Measurements from ENCODE around the gene OGG1.

Gene OGG1

DNA sequence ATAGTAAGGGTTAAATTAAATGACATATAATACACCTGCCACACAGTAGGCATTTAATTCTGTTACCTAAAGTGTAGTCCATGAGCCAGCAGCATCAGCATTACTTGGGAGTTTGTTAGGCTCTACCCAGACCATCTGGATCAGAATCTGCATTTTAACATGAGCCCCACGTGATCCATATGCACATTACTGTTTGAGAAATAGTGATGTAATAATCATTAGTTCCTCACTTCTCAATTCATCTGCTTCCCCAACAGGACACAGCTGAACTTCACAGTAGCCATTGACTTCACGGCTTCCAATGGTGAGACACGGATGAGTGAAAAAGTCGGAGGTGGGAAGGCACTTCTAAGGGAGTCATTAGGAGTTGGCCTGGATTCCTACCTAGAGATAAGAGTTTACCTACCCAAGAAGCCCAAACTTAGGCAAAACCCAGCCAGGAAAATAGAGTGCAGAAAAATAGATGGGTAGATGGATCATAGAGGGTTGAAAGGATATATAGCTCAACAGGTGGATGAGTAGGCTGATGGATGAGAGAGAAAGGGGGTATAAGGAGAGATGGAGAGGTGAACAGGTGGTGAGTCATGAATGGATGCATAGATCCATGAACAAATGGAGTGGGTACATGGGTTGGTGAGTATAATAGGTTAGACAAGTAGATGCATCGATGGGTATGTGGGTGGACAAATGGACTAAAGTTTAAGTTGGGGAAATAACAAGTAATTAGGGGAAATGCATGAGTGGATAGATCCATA lies 32.8 kb upstream of the OGG1 start:
- H3K27ac ChIP-seq = no peak overlapping the region
- no peak for TF ChIP-seq CTCF (conservative IDR thresholded peaks at IDR 0.05)

- no peak overlapping the region for H3K27ac ChIP-seq
- TF ChIP-seq CTCF (conservative IDR thresholded peaks at IDR 0.05) = no peak
These were observed 32.2 kb upstream of the OGG1 start for GRCh38 chr3:9717563-9717962.

DNA sequence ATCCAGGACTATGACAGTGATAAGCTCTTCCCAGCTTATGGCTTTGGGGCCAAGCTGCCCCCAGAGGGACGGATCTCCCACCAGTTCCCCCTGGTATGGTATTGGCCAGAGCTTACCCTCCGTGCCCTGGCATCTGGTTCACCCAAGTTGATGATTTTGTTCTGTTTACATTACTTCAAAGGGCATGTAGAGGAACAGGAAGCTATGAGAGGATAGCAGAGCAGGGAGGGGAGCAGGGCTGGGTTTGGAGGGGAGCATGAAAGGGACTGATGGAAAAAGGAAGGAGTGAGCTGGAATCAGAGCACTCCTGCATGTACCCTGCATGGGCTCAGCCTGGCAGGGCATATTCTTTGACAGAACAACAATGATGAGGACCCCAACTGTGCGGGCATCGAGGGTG lies 31.6 kb upstream of the OGG1 start:
- TF ChIP-seq CTCF (conservative IDR thresholded peaks at IDR 0.05) = no peak
- H3K27ac ChIP-seq = no peak overlapping the region

GRCh38 chr3:9721015-9721699 lies 28.6 kb upstream of the OGG1 start:
- no peak for TF ChIP-seq CTCF (conservative IDR thresholded peaks at IDR 0.05)
- H3K27ac ChIP-seq = no peak overlapping the region

- H3K27ac ChIP-seq = no peak overlapping the region
- no peak for TF ChIP-seq CTCF (conservative IDR thresholded peaks at IDR 0.05)
These were observed 28.1 kb upstream of the OGG1 start for GRCh38 chr3:9721700-9722060.

DNA sequence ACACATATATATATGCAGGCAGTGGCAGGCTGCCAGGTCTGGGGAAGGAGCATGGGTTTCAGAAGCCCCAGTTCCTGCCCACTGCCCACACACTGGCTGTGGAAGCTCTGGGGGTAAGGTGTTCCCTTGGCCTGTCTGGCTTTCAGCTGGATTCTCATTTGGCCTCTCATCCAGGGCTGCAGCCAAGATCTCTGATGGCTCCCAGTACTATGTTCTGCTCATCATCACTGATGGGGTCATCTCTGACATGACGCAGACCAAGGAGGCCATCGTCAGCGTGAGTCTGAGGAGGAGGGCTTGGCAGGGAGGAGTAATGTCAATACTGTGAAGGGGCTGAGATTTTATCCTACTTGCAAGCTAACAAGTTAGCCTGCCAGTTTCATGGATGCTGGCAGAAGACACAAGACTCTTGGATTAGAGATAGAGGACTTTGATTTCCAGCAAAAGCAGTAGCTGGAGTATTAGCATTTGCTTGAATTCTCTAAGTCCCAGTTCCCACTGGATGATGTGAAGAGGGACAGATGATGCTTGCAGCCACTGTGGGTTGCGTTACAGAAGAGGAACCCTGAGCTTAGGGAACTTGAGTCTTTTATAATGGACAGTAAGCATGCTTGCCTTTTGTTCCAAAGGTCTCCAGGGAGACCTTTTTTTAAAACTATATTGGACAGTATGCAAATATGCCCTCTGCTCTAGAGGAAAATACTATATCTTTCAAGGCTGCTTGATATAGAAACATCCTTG lies 23.8 kb upstream of the OGG1 start:
- H3K27ac ChIP-seq = no peak overlapping the region
- TF ChIP-seq CTCF (conservative IDR thresholded peaks at IDR 0.05) = no peak

- no peak overlapping the region for H3K27ac ChIP-seq
- peak; percentile 70 for TF ChIP-seq CTCF (conservative IDR thresholded peaks at IDR 0.05)
These were observed 22.6 kb upstream of the OGG1 start for GRCh38 chr3:9727041-9727595.
